GM23338 (cell line): Measurements from ENCODE around the gene ADGRL3. TPM values are rescaled to one million over a fixed set of nuclear protein-coding genes. Genes with fewer than 3 reads are reported as not detected.
"Not testable (repeated sequence)": the region's sequence is repeated elsewhere in the genome, so short reads cannot be mapped to it uniquely, and the experiment has no call there.

Experiments used
- ATAC-seq: fragments of 200-7000 bp; cut with Tn5 transposase; 3 replicates; pipeline ENCODE4 v1.9.1; 2020
- DNase-seq: peaks from one replicate; pipeline ENCODE4 v3.0.0-alpha.2; 2015; ENCODE audit warnings: low spot score
- H2AFZ ChIP-seq: fragments of 200-600 bp; sonication (generic); 2 replicates; pipeline ENCODE4 v1.8.0; 2016; ENCODE audit warnings: antibody characterized with exemption, mild to moderate bottlenecking, moderate library complexity
- H3F3A ChIP-seq: fragments of 200-600 bp; sonication (generic); replicated peaks from 2 replicates; pipeline ENCODE4 v1.8.0; 2017; ENCODE audit warnings: antibody characterized with exemption, mixed run types, low read depth
- H3K27ac ChIP-seq: fragments of 200-600 bp; sonication (generic); 2 replicates; pipeline ENCODE4 v1.6.1; 2016; ENCODE audit warnings: low read depth
- H3K27me3 ChIP-seq: fragments of 200-600 bp; sonication (generic); 2 replicates; pipeline ENCODE4 v1.8.0; 2016; ENCODE audit warnings: mild to moderate bottlenecking, mixed run types, moderate library complexity; ENCODE audit not compliant: insufficient read depth
- H3K36me3 ChIP-seq: fragments of 200-600 bp; sonication (generic); 2 replicates; pipeline ENCODE4 v1.8.0; 2016; ENCODE audit warnings: mild to moderate bottlenecking; ENCODE audit not compliant: insufficient read depth
- H3K4me1 ChIP-seq: fragments of 200-600 bp; sonication (generic); 2 replicates; pipeline ENCODE4 v1.8.0; 2016; ENCODE audit warnings: mild to moderate bottlenecking, moderate library complexity; ENCODE audit not compliant: insufficient read depth
- H3K4me2 ChIP-seq: fragments of 200-600 bp; sonication (generic); 2 replicates; pipeline ENCODE4 v1.7.1; 2017; ENCODE audit warnings: mixed run types
- H3K4me3 ChIP-seq: fragments of 200-600 bp; sonication (generic); 2 replicates; pipeline ENCODE4 v1.6.1; 2016; ENCODE audit warnings: mixed run types
- H3K79me2 ChIP-seq: fragments of 200-600 bp; sonication (generic); replicated peaks from 2 replicates; pipeline ENCODE4 v1.8.0; 2017; ENCODE audit warnings: mild to moderate bottlenecking; ENCODE audit not compliant: insufficient read depth
- H3K9me2 ChIP-seq: fragments of 200-600 bp; sonication (generic); 2 replicates; pipeline ENCODE4 v1.8.0; 2017; ENCODE audit not compliant: insufficient read depth
- H4K20me1 ChIP-seq: fragments of 200-600 bp; sonication (generic); replicated peaks from 2 replicates; pipeline ENCODE4 v1.8.0; 2017; ENCODE audit warnings: mild to moderate bottlenecking; ENCODE audit not compliant: insufficient read depth
- H3K27ac Mint-ChIP-seq: 2 replicates; pipeline ENCODE4 v1.8.0; 2020; ENCODE audit warnings: inconsistent platforms, mild to moderate bottlenecking, moderate library complexity, mixed read lengths
- H3K27me3 Mint-ChIP-seq: 3 replicates; pipeline ENCODE4 v1.8.0; 2022; ENCODE audit warnings: low read depth, mild to moderate bottlenecking, moderate library complexity, mixed read lengths, inconsistent platforms; ENCODE audit not compliant: insufficient read depth, poor library complexity
- H3K36me3 Mint-ChIP-seq: 3 replicates; pipeline ENCODE4 v1.8.0; 2021; ENCODE audit warnings: low read depth, mild to moderate bottlenecking, inconsistent platforms, moderate library complexity, mixed read lengths
- H3K4me1 Mint-ChIP-seq: 3 replicates; pipeline ENCODE4 v1.8.0; 2020; ENCODE audit warnings: mild to moderate bottlenecking, inconsistent platforms, mixed read lengths
- H3K4me3 Mint-ChIP-seq: 3 replicates; pipeline ENCODE4 v1.8.0; 2021; ENCODE audit warnings: moderate library complexity, mild to moderate bottlenecking, inconsistent platforms, mixed read lengths
- H3K9me3 Mint-ChIP-seq: 3 replicates; pipeline ENCODE4 v1.8.0; 2020; ENCODE audit warnings: moderate library complexity, mild to moderate bottlenecking, inconsistent platforms, mixed read lengths
- CREB1 ChIP-seq: fragments of 250-450 bp; sonication (Bioruptor Pico); IDR thresholded peaks from 2 replicates; pipeline ENCODE4 v1.5.0; 2020; ENCODE audit warnings: low read depth, mild to moderate bottlenecking, moderate library complexity
- CTCF ChIP-seq, 2 experiments: fragments of 200-600 bp in 1 of 2; sonication (generic) in 1 of 2; conservative IDR thresholded peaks; 2 replicates each; pipeline versions ENCODE4 v1.5.1 to v1.6.1; 2016 to 2017; ENCODE audit warnings: antibody characterized with exemption in 2 of 2, low read depth in 2 of 2, mild to moderate bottlenecking in 2 of 2, moderate library complexity in 1 of 2
- ETS1 ChIP-seq: IDR thresholded peaks from 2 replicates; pipeline ENCODE4 v1.6.1; 2016; ENCODE audit warnings: antibody characterized with exemption
- EZH2phosphoT487 ChIP-seq: fragments of 200-600 bp; sonication (generic); IDR thresholded peaks from one replicate; pipeline ENCODE4 v1.8.1; 2018; ENCODE audit warnings: antibody characterized with exemption; ENCODE audit not compliant: unreplicated experiment
- JUNB ChIP-seq: IDR thresholded peaks from one replicate; pipeline ENCODE4 v1.6.1; 2016; ENCODE audit warnings: antibody characterized with exemption; ENCODE audit not compliant: unreplicated experiment
- NANOG ChIP-seq: IDR thresholded peaks from 2 replicates; pipeline ENCODE4 v1.6.1; 2016; ENCODE audit warnings: antibody characterized with exemption, borderline replicate concordance
- REST ChIP-seq: IDR thresholded peaks from one replicate; pipeline ENCODE4 v1.6.1; 2018; ENCODE audit warnings: antibody characterized with exemption; ENCODE audit not compliant: unreplicated experiment
- STAT1 ChIP-seq: IDR thresholded peaks from one replicate; pipeline ENCODE4 v1.6.1; 2016; ENCODE audit warnings: antibody characterized with exemption; ENCODE audit not compliant: unreplicated experiment
- ZNF114 ChIP-seq: fragments of 250-450 bp; sonication (Bioruptor Pico); IDR thresholded peaks from 2 replicates; pipeline ENCODE4 v1.5.0; 2020; ENCODE audit warnings: mild to moderate bottlenecking, moderate library complexity
- ZNF331 ChIP-seq: fragments of 250-450 bp; sonication (Bioruptor Pico); IDR thresholded peaks from 2 replicates; pipeline ENCODE4 v1.5.0; 2020; ENCODE audit warnings: low read depth, mild to moderate bottlenecking, moderate library complexity
- polyA plus RNA-seq: library from polyadenylated mRNA; unstranded; fragments of >200 nt; fragmentation: Nextera tagmentation; extraction: Ambion mirVana; gene quantifications from 2 replicates; pipeline ENCODE4 v1.2.1, GENCODE V29; 2016
- total RNA-seq: library from RNA; depleted of rRNA; stranded (reverse); fragments of >200 nt; shearing (Covaris generic); gene quantifications from 2 replicates; pipeline ENCODE4 v1.2.3, GENCODE V29; 2014

ADGRL3 gene
- total and polyA plus RNA-seq, 2 experiments from 2014 or later: 9.7 to 16.5 TPM

GRCh38 chr4:61359301-61359700, 159.2 kb downstream of the ADGRL3 start:
- Histone ChIP-seq H3K9me2 (no peaks in the 10 kb centered on the region), H3F3A (no peaks in the 10 kb centered on the region), H3K4me3 (no peak overlapping the region), H3K27me3 (no peaks in the 10 kb centered on the region), H4K20me1 (no peaks in the 10 kb centered on the region), H3K4me1 (no peaks in the 10 kb centered on the region), H2AFZ (no peak overlapping the region), H3K36me3 (no peaks in the 10 kb centered on the region), H3K4me2 (no peak overlapping the region), H3K79me2 (no peaks in the 10 kb centered on the region), H3K27ac (no peak overlapping the region)
- H3K36me3 Mint-ChIP-seq: peaks cover 7% of the 10 kb centered on the region; the same call in 2 of the 3 replicates
- H3K27ac Mint-ChIP-seq: no peak overlapping the region
- H3K4me1 Mint-ChIP-seq: peaks cover 4% of the 10 kb centered on the region
- H3K9me3 Mint-ChIP-seq: peaks cover 6% of the 10 kb centered on the region; the same call in 1 of the 3 replicates
- no peaks in the 10 kb centered on the region for H3K27me3 Mint-ChIP-seq
- ATAC-seq (peak; percentile 51), DNase-seq (peak; percentile 48)
- no peak overlapping the region for H3K4me3 Mint-ChIP-seq
- no peak for TF ChIP-seq CREB1 (CRISPR knock-in tag)

- not testable (repeated sequence) for H3K27ac ChIP-seq, H3K4me3 ChIP-seq, H3K27me3 Mint-ChIP-seq, H3K4me3 Mint-ChIP-seq, H3K27me3 ChIP-seq, H3K9me2 ChIP-seq, H3K27ac Mint-ChIP-seq, H2AFZ ChIP-seq, DNase-seq, ATAC-seq, H3F3A ChIP-seq, H3K36me3 ChIP-seq, H3K4me2 ChIP-seq, H4K20me1 ChIP-seq
- Mint-ChIP-seq H3K36me3 (peaks cover 34% of the 10 kb centered on the region), H3K9me3 (peaks cover 29% of the 10 kb centered on the region), H3K4me1 (peaks cover 24% of the 10 kb centered on the region)
- peaks cover 23% of the 10 kb centered on the region for H3K79me2 ChIP-seq
- peaks cover 28% of the 10 kb centered on the region for H3K4me1 ChIP-seq
Observed at GRCh38 chr4:61372817-61373216, 172.7 kb downstream of the ADGRL3 start.

GRCh38 chr4:61373901-61374440, 173.8 kb downstream of the ADGRL3 start:
- Histone ChIP-seq H3K27ac (peak overlapping the region; percentile 81), H3K79me2 (peaks cover 29% of the 10 kb centered on the region), H4K20me1 (no peaks in the 10 kb centered on the region), H3F3A (no peaks in the 10 kb centered on the region), H3K4me1 (peaks cover 28% of the 10 kb centered on the region), H3K36me3 (no peaks in the 10 kb centered on the region), H2AFZ (no peak overlapping the region), H3K9me2 (no peaks in the 10 kb centered on the region), H3K27me3 (no peaks in the 10 kb centered on the region), H3K4me2 (peak overlapping the region; percentile 70), H3K4me3 (0 out of 2 replicates have a peak overlapping the region, but pooled peaks have one; percentile 27)
- H3K36me3 Mint-ChIP-seq: peaks cover 30% of the 10 kb centered on the region
- no peak for ATAC-seq
- peak overlapping the region; percentile 93 for H3K27ac Mint-ChIP-seq
- peaks cover 23% of the 10 kb centered on the region for H3K9me3 Mint-ChIP-seq
- H3K4me1 Mint-ChIP-seq: peaks cover 26% of the 10 kb centered on the region
- DNase-seq: no peak
- peak overlapping the region; percentile 36; the same call in 2 of the 3 replicates for H3K4me3 Mint-ChIP-seq
- no peaks in the 10 kb centered on the region for H3K27me3 Mint-ChIP-seq
- TF ChIP-seq STAT1 (no peak), EZH2phosphoT487 (no peak), ZNF114 (CRISPR knock-in tag) (no peak), ZNF331 (CRISPR knock-in tag) (no peak), REST (no peak), JUNB (no peak), ETS1 (no peak), CREB1 (CRISPR knock-in tag) (no peak), NANOG (no peak), CTCF (conservative IDR thresholded peaks at IDR 0.05; ENCODE audit: low read depth in 2 of 2) (no peak)
